Upper lobe of left lung (tissue), 6 donors: ENCODE measurements around the gene ROBO1. TPM values are rescaled to one million over a fixed set of nuclear protein-coding genes. Genes with fewer than 3 reads are reported as not detected.

Experiments used
- ATAC-seq, 2 donors: fragments of 200-7000 bp; cut with Tn5 transposase; one replicate each; pipeline ENCODE4 v1.9.1; 2022; ENCODE audit warnings: mild to moderate bottlenecking in 2 of 2, moderate library complexity in 2 of 2; ENCODE audit not compliant: low FRiP score in 2 of 2
- DNase-seq, 2 donors: peaks; one replicate each; pipeline ENCODE4 v3.0.0-alpha.2; 2019 to 2020
- H3K27ac ChIP-seq, 4 donors: fragments of 200-600 bp; sonication (generic); one replicate each; pipeline ENCODE4 v1.5.1; 2016 to 2019
- H3K27me3 ChIP-seq, 4 donors: fragments of 200-600 bp; sonication (generic); one replicate each; pipeline ENCODE4 v1.5.1; 2017 to 2019
- H3K36me3 ChIP-seq, 4 donors: fragments of 200-600 bp; sonication (generic); one replicate each; pipeline ENCODE4 v1.5.1; 2016 to 2019
- H3K4me1 ChIP-seq, 4 donors: fragments of 200-600 bp; sonication (generic); one replicate each; pipeline ENCODE4 v1.5.1; 2018 to 2019
- H3K4me3 ChIP-seq, 4 donors: fragments of 200-600 bp; sonication (generic); one replicate each; pipeline ENCODE4 v1.5.1; 2017 to 2019; ENCODE audit warnings: mild to moderate bottlenecking in 2 of 4, moderate library complexity in 1 of 4
- H3K9me3 ChIP-seq, 4 donors: fragments of 200-600 bp; sonication (generic); one replicate each; pipeline ENCODE4 v1.5.1; 2018 to 2019
- EP300 ChIP-seq, 4 donors: sonication (generic); formaldehyde crosslinking; IDR thresholded peaks; one replicate each; pipeline ENCODE4 v1.5.1; 2017; ENCODE audit warnings: antibody characterized with exemption in 4 of 4, control low read depth in 2 of 4
- POLR2A ChIP-seq, 4 donors: fragments of 450-650 bp; IDR thresholded peaks; one replicate each; pipeline ENCODE4 v1.5.1; 2016 to 2017; ENCODE audit warnings: antibody characterized with exemption in 4 of 4, mild to moderate bottlenecking in 2 of 4
- POLR2AphosphoS5 ChIP-seq, 2 donors: sonication (generic); formaldehyde crosslinking; IDR thresholded peaks; one replicate each; pipeline ENCODE4 v1.5.1; 2017; ENCODE audit warnings: antibody characterized with exemption in 2 of 2
- WGBS, 2 donors: methylation state at CpG; one replicate each; pipeline ENCODE4 v1.1.5; 2017 to 2018; 5-methylcytosine and 5-hydroxymethylcytosine counted together
- total RNA-seq, 6 donors: library from RNA; depleted of rRNA in 4 of 6; stranded (reverse); fragments of >200 nt in 4 of 6; gene quantifications; one replicate each; pipeline versions ENCODE4 v1.1.0 to v1.2.1, GENCODE V29; 2016 to 2021
- TF ChIP-seq, protein P1 (sequence below), 6 experiments: fragments of 450-650 bp in 4 of 6; fragments of 200-600 bp in 2 of 6; sonication (generic) in 2 of 6; IDR thresholded peaks; one replicate each; pipeline ENCODE4 v1.5.1; 2016 to 2019; ENCODE audit warnings: antibody characterized with exemption in 6 of 6
- donor health status: DM: no; HTN: no; CAD: no; lungs with moderate emphysema.
- donor health status: DM: no; HTN: yes; CAD: no; lungs with severe emphysema.

Gene ROBO1
- total RNA-seq, 6 donors from 2014 or later, result 10.5 to 29.0 (median 18.0) TPM

DNA sequence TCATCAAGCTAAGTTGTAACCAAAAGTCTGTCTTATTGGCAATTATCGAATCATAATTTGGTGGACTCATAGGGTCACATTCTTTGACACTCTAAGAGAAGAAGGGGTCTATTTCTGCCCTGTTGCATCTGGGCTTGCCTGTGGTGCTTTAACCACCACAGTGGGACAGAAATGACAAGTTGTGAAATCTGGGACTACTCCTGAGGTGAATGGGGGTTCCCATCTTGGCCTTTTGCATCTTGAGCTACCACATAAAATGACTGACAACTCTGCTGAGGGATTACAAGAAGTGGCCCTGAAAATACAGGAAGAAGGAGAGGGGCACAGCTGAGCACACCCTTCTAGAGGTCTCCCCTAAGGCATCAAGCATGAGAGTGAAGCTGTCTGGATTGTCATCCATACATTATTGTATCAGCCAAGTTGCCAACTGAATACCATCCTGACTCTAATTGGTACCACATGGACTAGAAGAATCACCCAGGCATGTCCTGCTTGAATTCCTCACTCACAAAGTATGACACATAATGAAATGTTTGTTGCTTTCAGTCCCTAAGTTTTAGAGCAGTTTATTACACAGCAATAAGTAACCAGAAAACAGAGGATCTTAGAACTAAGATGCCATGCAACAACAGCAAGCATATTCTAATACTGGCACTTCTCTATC lies 306.5 kb downstream of the ROBO1 start:
- Histone ChIP-seq H3K4me1 (no peaks in the 10 kb centered on the region), H3K27me3 (no peaks in the 10 kb centered on the region), H3K4me3 (no peak overlapping the region), H3K9me3 (no peaks in the 10 kb centered on the region), H3K36me3 (no peaks in the 10 kb centered on the region), H3K27ac (no peak overlapping the region)
- WGBS, 2 donors, result 85 to 86% methylated on average over 1 of the region's 1 CpG
- ATAC-seq, result no peak
- DNase-seq, result no peak
- no peak for TF ChIP-seq POLR2A (IDR thresholded peaks at IDR 0.05)

DNA sequence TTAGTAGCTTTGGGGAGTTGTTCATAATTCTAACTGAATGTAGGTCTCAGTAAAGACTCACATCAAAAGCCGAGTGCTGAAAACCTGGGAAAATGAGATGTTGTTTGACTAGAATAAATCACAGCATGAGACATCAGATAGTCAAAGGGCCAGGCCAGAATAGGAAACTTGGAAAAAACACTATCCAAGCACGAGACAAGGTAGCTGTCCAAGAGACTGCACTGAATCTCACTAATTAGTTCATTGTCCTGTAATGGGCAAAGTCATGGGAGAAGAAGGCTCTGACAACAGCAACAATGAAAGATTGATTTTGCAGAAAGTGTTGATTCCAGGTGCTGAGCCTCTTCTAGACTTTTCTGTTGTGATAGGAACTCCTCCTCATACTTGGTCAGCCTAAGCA lies 314.2 kb downstream of the ROBO1 start:
- no peak for DNase-seq
- Histone ChIP-seq H3K36me3 (no peaks in the 10 kb centered on the region), H3K4me3 (no peak overlapping the region), H3K27me3 (no peaks in the 10 kb centered on the region), H3K27ac (no peak overlapping the region), H3K9me3 (no peaks in the 10 kb centered on the region), H3K4me1 (no peaks in the 10 kb centered on the region)
- TF ChIP-seq EP300 (IDR thresholded peaks at IDR 0.05) (no peak), POLR2A (IDR thresholded peaks at IDR 0.05) (no peak)
- 63 to 71% methylated on average over 2 of the region's 2 CpGs for WGBS, 2 donors
- ATAC-seq, result no peak

GRCh38 chr3:79436387-79436786 lies 331.4 kb downstream of the ROBO1 start:
- WGBS, 2 donors, result 81 to 85% methylated on average over 1 of the region's 1 CpG
- Histone ChIP-seq H3K4me3 (no peak overlapping the region), H3K27ac (no peak overlapping the region), H3K4me1 (no peaks in the 10 kb centered on the region), H3K9me3 (no peaks in the 10 kb centered on the region), H3K36me3 (no peaks in the 10 kb centered on the region), H3K27me3 (no peaks in the 10 kb centered on the region)
- TF ChIP-seq EP300 (IDR thresholded peaks at IDR 0.05) (no peak), POLR2AphosphoS5 (IDR thresholded peaks at IDR 0.05) (no peak), POLR2A (IDR thresholded peaks at IDR 0.05) (no peak)
- TF ChIP-seq, protein P1, sequence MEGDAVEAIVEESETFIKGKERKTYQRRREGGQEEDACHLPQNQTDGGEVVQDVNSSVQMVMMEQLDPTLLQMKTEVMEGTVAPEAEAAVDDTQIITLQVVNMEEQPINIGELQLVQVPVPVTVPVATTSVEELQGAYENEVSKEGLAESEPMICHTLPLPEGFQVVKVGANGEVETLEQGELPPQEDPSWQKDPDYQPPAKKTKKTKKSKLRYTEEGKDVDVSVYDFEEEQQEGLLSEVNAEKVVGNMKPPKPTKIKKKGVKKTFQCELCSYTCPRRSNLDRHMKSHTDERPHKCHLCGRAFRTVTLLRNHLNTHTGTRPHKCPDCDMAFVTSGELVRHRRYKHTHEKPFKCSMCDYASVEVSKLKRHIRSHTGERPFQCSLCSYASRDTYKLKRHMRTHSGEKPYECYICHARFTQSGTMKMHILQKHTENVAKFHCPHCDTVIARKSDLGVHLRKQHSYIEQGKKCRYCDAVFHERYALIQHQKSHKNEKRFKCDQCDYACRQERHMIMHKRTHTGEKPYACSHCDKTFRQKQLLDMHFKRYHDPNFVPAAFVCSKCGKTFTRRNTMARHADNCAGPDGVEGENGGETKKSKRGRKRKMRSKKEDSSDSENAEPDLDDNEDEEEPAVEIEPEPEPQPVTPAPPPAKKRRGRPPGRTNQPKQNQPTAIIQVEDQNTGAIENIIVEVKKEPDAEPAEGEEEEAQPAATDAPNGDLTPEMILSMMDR (IDR thresholded peaks at IDR 0.05), result no peak
- ATAC-seq (no peak), DNase-seq (no peak)

GRCh38 chr3:79427081-79427480 lies 340.7 kb downstream of the ROBO1 start:
- Histone ChIP-seq H3K27ac (no peak overlapping the region), H3K4me1 (no peaks in the 10 kb centered on the region), H3K27me3 (no peaks in the 10 kb centered on the region), H3K4me3 (no peak overlapping the region), H3K36me3 (no peaks in the 10 kb centered on the region), H3K9me3 (no peaks in the 10 kb centered on the region)
- WGBS, 2 donors, result 71 to 83% methylated on average over 5 of the region's 5 CpGs
- DNase-seq (no peak), ATAC-seq (no peak)
- no peak for TF ChIP-seq EP300 (IDR thresholded peaks at IDR 0.05)
- no peak for TF ChIP-seq POLR2A (IDR thresholded peaks at IDR 0.05)
- no peak for TF ChIP-seq POLR2AphosphoS5 (IDR thresholded peaks at IDR 0.05)
- TF ChIP-seq, protein P1 (IDR thresholded peaks at IDR 0.05), result no peak

- H3K36me3 ChIP-seq, result no peaks in the 10 kb centered on the region
- DNase-seq, result no peak
- no peak overlapping the region for H3K4me3 ChIP-seq
- H3K9me3 ChIP-seq, result no peaks in the 10 kb centered on the region
- ATAC-seq, result no peak
- TF ChIP-seq, protein P1 (IDR thresholded peaks at IDR 0.05), result no peak
- no peak for TF ChIP-seq POLR2A (IDR thresholded peaks at IDR 0.05)
- TF ChIP-seq POLR2AphosphoS5 (IDR thresholded peaks at IDR 0.05), result no peak
- TF ChIP-seq EP300 (IDR thresholded peaks at IDR 0.05), result no peak
- H3K27me3 ChIP-seq, result no peaks in the 10 kb centered on the region
- H3K4me1 ChIP-seq, result no peaks in the 10 kb centered on the region
- 84 to 92% methylated on average over 3 of the region's 3 CpGs for WGBS, 2 donors
- H3K27ac ChIP-seq, result no peak overlapping the region
Measured at GRCh38 chr3:79424811-79425210, 343.0 kb downstream of the ROBO1 start.

DNA sequence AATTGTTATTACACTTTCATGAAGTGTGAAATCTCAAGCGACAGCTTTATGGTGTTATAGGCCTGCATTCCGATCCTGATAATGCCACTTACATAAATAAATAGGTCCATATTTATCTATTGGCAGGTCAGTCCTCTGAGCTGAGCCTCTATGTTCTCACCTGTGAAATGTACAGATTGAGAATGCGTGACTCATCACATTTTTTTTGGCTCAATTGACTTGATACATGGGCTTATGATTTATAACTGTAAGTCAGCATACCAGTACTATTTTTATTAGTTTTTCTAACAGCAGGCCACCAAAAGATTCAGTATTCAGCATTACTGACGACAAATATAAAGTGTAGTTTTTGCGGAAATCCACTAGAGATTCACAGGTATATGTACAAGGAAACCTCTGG lies 344.4 kb downstream of the ROBO1 start:
- no peak for TF ChIP-seq POLR2A (IDR thresholded peaks at IDR 0.05)
- TF ChIP-seq, protein P1 (IDR thresholded peaks at IDR 0.05), result no peak
- no peak for TF ChIP-seq POLR2AphosphoS5 (IDR thresholded peaks at IDR 0.05)
- no peak for TF ChIP-seq EP300 (IDR thresholded peaks at IDR 0.05)
- ATAC-seq (no peak), DNase-seq (no peak)
- Histone ChIP-seq H3K4me3 (no peak overlapping the region), H3K4me1 (no peaks in the 10 kb centered on the region), H3K27me3 (no peaks in the 10 kb centered on the region), H3K36me3 (no peaks in the 10 kb centered on the region), H3K9me3 (no peaks in the 10 kb centered on the region), H3K27ac (no peak overlapping the region)
- 81 to 87% methylated on average over 5 of the region's 5 CpGs for WGBS, 2 donors
